GM18526 (cell line): ENCODE data around the gene TMEM260.

Experiments used
- POLR2A ChIP-seq: IDR thresholded peaks from 3 replicates; pipeline ENCODE4 v1.6.1; 2011; ENCODE audit not compliant: insufficient read length; ENCODE audit errors: extremely low read depth

TMEM260 gene

DNA sequence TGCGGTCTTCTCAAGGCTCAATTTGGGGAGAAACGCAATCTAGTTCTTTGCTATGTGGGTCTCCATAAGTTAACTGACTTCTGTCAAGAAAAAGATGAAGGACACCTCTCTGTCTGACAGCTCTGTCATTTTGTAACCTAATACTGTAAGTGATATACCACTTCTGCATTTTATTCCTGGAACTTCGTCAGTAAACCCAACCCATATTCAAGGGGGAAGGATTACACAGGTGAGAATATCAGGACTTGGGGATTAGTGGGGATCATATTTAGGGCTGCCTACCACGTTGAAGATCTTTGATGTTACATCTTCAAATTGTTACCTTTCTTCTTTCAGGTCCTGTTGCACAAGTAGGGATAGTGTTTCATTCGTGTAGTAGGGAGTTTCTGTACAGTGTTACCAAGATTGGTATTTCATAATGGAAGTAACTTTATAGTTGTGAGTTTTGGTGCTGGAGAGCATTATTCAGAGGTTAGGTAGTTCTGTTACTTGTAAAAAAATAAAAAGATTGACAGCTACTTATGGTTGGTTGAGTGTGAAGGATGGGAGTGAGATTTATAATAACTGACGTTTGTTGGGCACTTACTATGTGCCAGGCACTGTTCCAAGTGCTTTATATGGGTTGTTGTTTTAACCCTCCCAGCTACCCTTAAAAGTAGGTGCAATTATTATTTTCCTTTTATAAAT lies 1.6 kb downstream of the TMEM260 start:
- TF ChIP-seq POLR2A = no peak

DNA sequence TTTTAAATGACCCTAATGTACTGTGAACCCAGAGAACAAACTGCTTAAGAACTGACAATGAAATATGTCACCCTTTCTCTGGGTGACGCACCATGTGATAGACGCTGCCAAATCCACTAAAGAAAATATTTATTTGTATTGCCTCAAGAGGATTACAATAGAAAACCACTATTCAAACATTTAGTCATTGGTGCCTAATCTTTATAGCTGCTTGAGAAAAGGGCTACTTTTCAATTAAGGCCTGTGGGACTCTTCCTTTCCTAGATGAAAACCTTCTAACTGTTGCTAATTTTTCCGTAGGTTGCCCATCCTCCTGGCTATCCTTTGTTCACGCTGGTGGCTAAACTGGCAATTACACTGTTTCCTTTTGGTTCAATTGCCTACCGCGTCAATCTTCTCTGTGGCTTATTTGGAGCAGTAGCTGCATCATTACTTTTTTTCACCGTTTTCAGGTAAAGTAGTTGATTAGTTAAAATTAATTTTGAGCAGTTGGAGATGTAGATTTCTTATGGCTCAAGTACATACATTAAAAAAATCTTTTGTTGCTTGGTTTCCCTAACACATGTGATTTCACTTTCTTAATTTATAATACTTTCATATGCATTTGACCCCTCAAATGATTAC lies 6.0 kb downstream of the TMEM260 start:
- no peak for TF ChIP-seq POLR2A

DNA sequence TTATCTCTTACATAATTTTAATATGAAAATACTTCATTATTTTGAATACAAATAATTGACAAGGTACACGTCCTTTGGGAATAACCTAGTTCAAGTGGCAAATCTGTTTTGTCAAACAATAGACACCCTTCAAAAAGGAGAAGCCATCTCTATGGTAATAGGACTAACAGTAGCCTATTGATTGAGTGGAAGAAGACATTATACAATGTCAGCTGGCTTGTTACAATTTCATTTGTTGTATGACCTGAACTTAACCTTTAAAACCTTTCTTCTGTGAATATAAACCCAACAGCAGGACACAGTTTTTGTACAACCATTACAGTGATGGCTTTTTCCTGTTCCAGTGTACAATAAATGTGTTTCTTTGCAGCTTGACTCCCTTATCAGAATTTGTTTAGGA lies 8.1 kb downstream of the TMEM260 start:
- no peak for TF ChIP-seq POLR2A

GRCh38 chr14:56590535-56590960 lies 10.9 kb downstream of the TMEM260 start:
- no peak for TF ChIP-seq POLR2A

DNA sequence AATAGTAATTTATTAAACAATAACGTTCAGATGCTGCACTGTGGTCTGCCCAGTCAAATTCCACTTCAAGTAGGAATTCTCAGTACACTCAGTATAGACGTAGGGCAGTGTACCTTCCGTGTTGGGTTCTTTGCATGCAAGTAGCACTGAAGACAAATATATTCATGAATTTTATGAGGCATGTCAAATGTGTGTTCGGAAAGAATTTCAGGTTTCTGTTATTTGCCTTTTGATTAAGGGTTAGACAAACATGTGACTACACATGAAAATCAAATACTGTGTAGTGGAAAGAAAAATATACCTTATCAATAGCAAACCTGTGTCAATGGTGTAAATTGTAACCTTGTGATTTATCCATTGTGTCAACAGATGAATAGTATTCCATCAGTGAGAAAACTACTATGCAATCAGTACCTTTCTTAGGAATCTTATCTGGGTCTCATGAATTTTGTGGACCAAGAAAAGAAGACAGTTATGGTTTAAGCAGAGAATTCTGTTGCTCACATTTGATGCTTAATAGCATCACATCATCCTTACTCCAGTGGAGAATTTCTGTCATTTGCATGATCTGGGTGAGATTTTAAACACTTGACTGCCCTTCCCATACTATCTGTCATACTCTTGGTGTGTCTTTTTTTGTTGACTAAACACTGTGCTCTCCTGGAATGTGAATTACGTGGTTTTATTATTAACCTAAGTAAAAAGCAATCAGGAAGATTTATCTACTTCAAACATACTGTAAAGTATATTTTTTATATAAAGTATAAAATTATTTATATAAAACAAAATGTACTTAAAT lies 13.3 kb downstream of the TMEM260 start:
- TF ChIP-seq POLR2A = no peak

DNA sequence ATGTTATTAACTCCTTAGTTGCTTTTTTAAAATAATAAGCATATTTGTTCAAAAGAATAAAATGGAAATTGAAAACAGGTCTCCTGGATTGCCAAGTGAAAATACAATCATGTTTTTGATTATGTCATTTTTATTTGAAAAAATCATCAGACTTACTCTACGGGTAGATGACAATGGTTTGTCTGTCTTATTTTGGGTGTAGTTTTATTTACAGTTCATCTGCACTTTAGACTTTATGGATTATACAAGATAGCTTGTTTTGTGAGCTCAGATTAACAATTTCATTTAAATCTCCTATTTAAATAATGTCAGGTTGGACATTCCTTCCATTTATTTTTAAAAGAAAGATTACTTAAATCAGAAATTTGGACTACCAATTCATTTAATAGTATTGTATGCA lies 14.8 kb downstream of the TMEM260 start:
- TF ChIP-seq POLR2A = no peak

DNA sequence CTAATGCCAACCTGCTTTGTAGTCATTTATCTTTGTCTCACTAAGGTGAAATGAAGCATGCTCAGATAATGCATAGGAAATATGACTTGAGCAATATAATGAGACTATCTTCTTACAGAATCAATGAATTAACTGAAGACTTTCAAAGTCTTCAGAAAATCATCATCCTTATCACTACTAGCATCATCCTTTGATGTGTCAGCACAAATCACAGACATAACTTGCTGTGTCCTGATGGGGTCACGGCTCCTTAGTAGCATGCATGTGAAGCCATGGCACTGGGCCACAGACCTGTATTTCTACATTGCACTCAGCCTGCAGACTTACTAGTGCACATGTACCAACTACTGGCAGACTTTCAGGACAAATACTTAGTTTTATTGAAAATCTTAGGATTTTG lies 18.9 kb downstream of the TMEM260 start:
- TF ChIP-seq POLR2A = no peak

DNA sequence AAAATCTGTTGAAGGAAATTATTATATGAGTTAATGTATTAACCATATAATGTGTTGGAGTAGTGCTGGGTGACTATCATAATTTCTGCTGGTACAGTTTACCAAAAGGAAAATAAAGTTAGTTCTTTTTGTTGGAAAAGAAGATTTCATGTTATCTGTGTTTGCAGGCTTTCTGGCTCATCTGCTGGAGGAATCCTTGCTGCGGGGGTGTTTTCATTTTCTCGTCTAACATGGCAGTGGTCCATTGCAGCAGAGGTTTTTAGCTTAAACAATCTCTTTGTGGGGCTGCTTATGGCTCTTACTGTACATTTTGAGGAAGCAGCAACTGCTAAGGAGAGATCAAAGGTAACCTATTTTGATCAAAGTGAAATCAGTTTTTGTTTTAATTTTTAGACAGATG lies 24.1 kb downstream of the TMEM260 start:
- no peak for TF ChIP-seq POLR2A

DNA sequence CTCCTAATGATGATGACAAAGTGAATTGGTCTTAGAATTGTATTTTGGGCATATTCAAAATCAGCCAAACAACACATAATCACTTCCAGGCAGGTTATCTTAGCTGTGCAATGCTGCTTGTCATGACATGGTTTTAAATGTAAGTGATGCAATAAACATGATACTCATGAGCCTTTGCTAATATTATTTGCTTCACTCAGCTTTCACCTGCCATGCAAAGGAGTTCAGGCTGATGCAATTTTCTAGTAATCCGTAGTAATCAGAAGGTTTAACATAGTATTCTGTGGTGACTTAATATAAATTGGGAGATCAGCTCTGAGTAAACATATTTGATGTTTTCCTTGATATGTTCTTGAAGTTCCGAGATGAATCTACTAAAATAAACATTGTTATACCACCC lies 29.1 kb downstream of the TMEM260 start:
- no peak for TF ChIP-seq POLR2A

- TF ChIP-seq POLR2A = no peak
These were observed 37.5 kb downstream of the TMEM260 start for GRCh38 chr14:56617084-56617483.

DNA sequence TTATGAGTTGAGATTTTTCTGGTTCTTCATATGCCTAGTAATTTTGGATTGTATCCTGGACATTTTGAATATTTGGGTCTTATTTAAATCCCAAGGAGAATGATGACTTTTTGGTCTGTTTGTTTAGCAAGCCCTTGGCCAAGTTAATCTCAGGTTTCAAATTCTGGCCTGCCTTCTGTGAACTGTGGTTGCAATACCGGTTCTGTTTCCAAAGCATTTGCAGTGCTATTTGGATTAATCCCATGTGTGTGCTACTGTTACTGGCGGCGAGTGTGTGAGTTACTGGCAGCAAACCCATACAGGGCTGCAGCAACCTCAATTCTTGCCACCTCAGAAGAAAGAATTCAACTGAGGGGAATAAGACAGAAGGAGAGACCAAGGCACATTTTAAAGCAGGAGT lies 51.1 kb downstream of the TMEM260 start:
- no peak for TF ChIP-seq POLR2A

GRCh38 chr14:56632195-56632594 lies 52.6 kb downstream of the TMEM260 start:
- TF ChIP-seq POLR2A = no peak

- no peak for TF ChIP-seq POLR2A
These were observed 53.9 kb downstream of the TMEM260 start for GRCh38 chr14:56633544-56633943.

DNA sequence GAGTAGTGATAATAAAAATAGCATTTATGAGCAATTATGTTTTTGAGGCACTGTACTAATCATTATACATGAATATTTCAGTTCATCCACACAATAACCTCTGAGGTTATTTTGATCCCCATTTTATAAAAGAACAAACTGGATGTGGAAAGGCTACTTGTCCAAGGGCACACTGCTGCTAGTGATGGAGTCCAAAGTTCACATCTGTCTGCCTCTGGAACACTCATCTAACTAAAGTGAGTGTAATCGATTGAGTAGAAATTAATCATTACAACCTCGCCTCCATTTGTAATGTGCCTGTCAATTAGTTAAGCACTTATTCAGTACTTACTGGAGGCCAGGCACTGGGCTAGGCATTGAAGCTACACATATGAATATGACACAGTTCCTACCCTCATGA lies 55.4 kb downstream of the TMEM260 start:
- TF ChIP-seq POLR2A = no peak

GRCh38 chr14:56647493-56647892 lies 67.9 kb downstream of the TMEM260 start:
- no peak for TF ChIP-seq POLR2A

DNA sequence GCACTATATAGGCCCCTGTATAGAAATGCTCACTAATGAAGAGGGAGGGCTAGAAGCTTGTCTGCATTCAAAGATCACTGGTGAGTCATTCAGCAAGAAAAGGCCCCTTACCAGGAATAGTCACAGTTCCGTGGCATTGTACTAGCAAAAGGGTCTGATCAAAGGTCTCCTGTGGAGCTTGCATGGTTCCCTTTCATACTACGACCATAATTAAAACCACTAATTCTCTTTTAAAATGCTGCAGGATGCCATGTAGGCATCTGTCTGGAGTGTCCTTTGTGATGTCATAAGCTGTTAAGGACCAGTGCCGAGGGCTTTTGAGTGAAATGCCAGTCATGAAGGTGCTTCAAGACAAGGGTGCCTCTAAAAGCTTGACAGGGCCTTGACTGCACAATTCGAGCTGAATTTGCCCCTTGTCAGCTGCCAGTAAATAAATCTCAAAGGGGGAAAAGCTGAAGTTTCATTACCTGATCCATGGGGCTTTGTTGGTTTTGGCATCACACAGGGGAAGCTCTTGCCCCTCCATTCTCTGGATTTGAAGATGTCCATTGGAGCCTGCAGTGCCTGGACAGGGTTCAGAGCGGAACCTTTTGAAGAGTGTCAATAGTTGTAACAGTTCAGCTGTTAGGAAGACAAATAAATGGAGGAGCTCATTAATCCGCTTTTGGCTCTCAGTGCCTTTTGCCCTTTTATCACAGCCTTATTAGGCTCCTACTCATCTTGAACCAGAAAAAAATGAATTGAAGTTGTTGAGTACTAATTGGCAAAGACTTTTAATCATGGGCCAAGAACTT lies 69.1 kb downstream of the TMEM260 start:
- TF ChIP-seq POLR2A = no peak

GRCh38 chr14:56649382-56649781 lies 69.8 kb downstream of the TMEM260 start:
- no peak for TF ChIP-seq POLR2A
